CD4-positive, alpha-beta T cell treated with Interleukin-12 subunit alpha and Interleukin-12 subunit beta, for 1 hour (primary cell): ENCODE measurements around the gene C17orf78.
"Not testable (repeated sequence)": the region's sequence is repeated elsewhere in the genome, so short reads cannot be mapped to it uniquely, and the experiment has no call there.

Experiments
- DNase-seq: peaks from one replicate; pipeline ENCODE4 v3.0.0-alpha.2; 2020

Gene C17orf78

GRCh38 chr17:37388266-37388665 is 12.5 kb downstream of the C17orf78 start:
- DNase-seq = no peak

- DNase-seq = no peak
These were observed 13.4 kb downstream of the C17orf78 start for GRCh38 chr17:37389160-37389559.

- DNase-seq = no peak
These were observed 15.4 kb downstream of the C17orf78 start for GRCh38 chr17:37391146-37391545.

- DNase-seq = no peak
These were observed 16.3 kb downstream of the C17orf78 start for GRCh38 chr17:37392024-37392590.

GRCh38 chr17:37393352-37393751 is 17.6 kb downstream of the C17orf78 start:
- DNase-seq = no peak

- no peak for DNase-seq
These were observed 23.5 kb downstream of the C17orf78 start for GRCh38 chr17:37399265-37399803.

GRCh38 chr17:37400505-37400904 is 24.7 kb downstream of the C17orf78 start:
- DNase-seq = no peak

- DNase-seq = not testable (repeated sequence)
These were observed 29.7 kb downstream of the C17orf78 start for GRCh38 chr17:37405522-37405921.

GRCh38 chr17:37405955-37406634 is 30.3 kb downstream of the C17orf78 start:
- DNase-seq = no peak

GRCh38 chr17:37406635-37407461 is 31.1 kb downstream of the C17orf78 start, which contains the start of the genes ACACA and TADA2A:
TSS of gene ACACA (minus strand) at chr17:37406836. CDS start at chr17:37406299, 537 bp downstream.
TSS of gene TADA2A (plus strand) at chr17:37406886. CDS start at chr17:37411366, 4,480 bp downstream.
- DNase-seq = peak; percentile 78

- not testable (repeated sequence) for DNase-seq
These were observed 32.3 kb downstream of the C17orf78 start for GRCh38 chr17:37408145-37408479.

GRCh38 chr17:37410357-37410756 is 34.6 kb downstream of the C17orf78 start:
- DNase-seq = no peak

GRCh38 chr17:37413875-37414519 is 38.2 kb downstream of the C17orf78 start:
- DNase-seq = no peak

GRCh38 chr17:37417852-37418251 is 42.1 kb downstream of the C17orf78 start:
- DNase-seq = no peak

GRCh38 chr17:37422971-37423625 is 47.3 kb downstream of the C17orf78 start:
- no peak for DNase-seq

- DNase-seq = no peak
These were observed 49.5 kb downstream of the C17orf78 start for GRCh38 chr17:37425268-37425667.

GRCh38 chr17:37429039-37429438 is 53.3 kb downstream of the C17orf78 start:
- DNase-seq = no peak

- no peak for DNase-seq
These were observed 53.7 kb downstream of the C17orf78 start for GRCh38 chr17:37429453-37429852.

GRCh38 chr17:37430051-37430627 is 54.4 kb downstream of the C17orf78 start:
- no peak for DNase-seq

- no peak for DNase-seq
These were observed 56.9 kb downstream of the C17orf78 start for GRCh38 chr17:37432671-37433070.

GRCh38 chr17:37438141-37438540 is 62.4 kb downstream of the C17orf78 start:
- no peak for DNase-seq

- DNase-seq = no peak
These were observed 64.6 kb downstream of the C17orf78 start for GRCh38 chr17:37440424-37440823.
